ENCODE measurements around the gene CDH13.

- no peak for TF ChIP-seq CTCF (IDR thresholded peaks at IDR 0.05)
- no peak for TF ChIP-seq ZFX (IDR thresholded peaks at IDR 0.05; ENCODE audit: borderline replicate concordance)
Measured at GRCh38 chr16:83159049-83159448, 532.3 kb downstream of the CDH13 start.
